GM12873 (cell line): ENCODE measurements around the gene CHSY1.

Experiments
- CTCF ChIP-seq: IDR thresholded peaks from 2 replicates; pipeline ENCODE4 v1.5.1; 2012; ENCODE audit warnings: low read depth, mild to moderate bottlenecking, moderate library complexity, low read length, control low read depth; ENCODE audit not compliant: insufficient read depth; ENCODE audit errors: missing control alignments

The CHSY1 gene

GRCh38 chr15:101288905-101289513, 37.2 kb upstream of the CHSY1 start:
- TF ChIP-seq CTCF = peak; percentile 69

- TF ChIP-seq CTCF = no peak
Observed at GRCh38 chr15:101286471-101287114, 34.7 kb upstream of the CHSY1 start.

GRCh38 chr15:101283931-101284330, 32.1 kb upstream of the CHSY1 start:
- TF ChIP-seq CTCF = no peak

GRCh38 chr15:101280007-101280406, 28.2 kb upstream of the CHSY1 start:
- TF ChIP-seq CTCF = no peak

GRCh38 chr15:101277943-101278564, 26.2 kb upstream of the CHSY1 start:
- TF ChIP-seq CTCF = no peak

- no peak for TF ChIP-seq CTCF
Observed at GRCh38 chr15:101277038-101277822, 25.4 kb upstream of the CHSY1 start, which contains the start of gene SELENOS. TSS of gene SELENOS (minus strand) at chr15:101277485. CDS start at chr15:101277417, 68 bp downstream.
